MCF 10A (cell line): ENCODE data around the gene ERAS. TPM values are rescaled to one million over a fixed set of nuclear protein-coding genes. Genes with fewer than 3 reads are reported as not detected.

Experiments used
- BruUV-seq: library from RNA; stranded (reverse); fragments of 400-500 nt; replicated peaks from 2 replicates; lab custom pipeline; 2021; lab: Mats Ljungman, UMichigan
- CTCF ChIA-PET: fragments of 300-600 bp; sonication (Branson Sonifier 250); formaldehyde crosslinking; extraction: SDS; loops from one replicate; lab custom pipeline; 2021; ENCODE audit warnings: antibody characterized with exemption, inconsistent platforms; lab: Yijun Ruan, JAX
- POLR2A ChIA-PET: fragments of 300-600, 350-650 bp; sonication (Branson Sonifier 250); formaldehyde crosslinking; extraction: SDS; loops from one replicate; lab custom pipeline; 2020; ENCODE audit warnings: antibody characterized with exemption, inconsistent platforms; lab: Yijun Ruan, JAX
- DNase-seq: peaks from one replicate; pipeline ENCODE4 v3.0.0-alpha.2; 2018; ENCODE audit not compliant: unreplicated experiment
- H3K27ac Mint-ChIP-seq: one replicate; pipeline ENCODE4 v1.8.0; 2022; ENCODE audit warnings: mild to moderate bottlenecking, low read depth, mixed read lengths; ENCODE audit not compliant: unreplicated experiment
- H3K27me3 Mint-ChIP-seq: one replicate; pipeline ENCODE4 v1.8.0; 2022; ENCODE audit warnings: mixed read lengths; ENCODE audit not compliant: insufficient read depth, unreplicated experiment
- H3K36me3 Mint-ChIP-seq: one replicate; pipeline ENCODE4 v1.8.0; 2022; ENCODE audit warnings: mild to moderate bottlenecking, moderate library complexity, mixed read lengths; ENCODE audit not compliant: insufficient read depth, unreplicated experiment
- H3K4me1 Mint-ChIP-seq: one replicate; pipeline ENCODE4 v1.8.0; 2022; ENCODE audit warnings: mixed read lengths; ENCODE audit not compliant: insufficient read depth, unreplicated experiment
- H3K4me3 Mint-ChIP-seq: one replicate; pipeline ENCODE4 v1.8.0; 2022; ENCODE audit warnings: mild to moderate bottlenecking, moderate library complexity, mixed read lengths; ENCODE audit not compliant: unreplicated experiment
- H3K9me3 Mint-ChIP-seq: one replicate; pipeline ENCODE4 v1.8.0; 2022; ENCODE audit warnings: mixed read lengths; ENCODE audit not compliant: unreplicated experiment
- intact Hi-C: fragments of 100-400 bp; cut with micrococcal nuclease; formaldehyde crosslinking; loops from 2 replicates; pipeline ENCODE4 v1.14.1; 2022
- total RNA-seq: library from RNA; stranded (reverse); gene quantifications from 2 replicates; pipeline ENCODE4 v1.2.3, GENCODE V29; 2022
- TF ChIP-seq, protein P1 (sequence below): fragments of 200-600 bp; IDR thresholded peaks from one replicate; pipeline ENCODE4 v1.8.0; 2022; ENCODE audit warnings: antibody characterized with exemption, mild to moderate bottlenecking; ENCODE audit not compliant: unreplicated experiment

Gene ERAS
- total RNA-seq, 1 experiment from 2014 or later = not detected

DNA sequence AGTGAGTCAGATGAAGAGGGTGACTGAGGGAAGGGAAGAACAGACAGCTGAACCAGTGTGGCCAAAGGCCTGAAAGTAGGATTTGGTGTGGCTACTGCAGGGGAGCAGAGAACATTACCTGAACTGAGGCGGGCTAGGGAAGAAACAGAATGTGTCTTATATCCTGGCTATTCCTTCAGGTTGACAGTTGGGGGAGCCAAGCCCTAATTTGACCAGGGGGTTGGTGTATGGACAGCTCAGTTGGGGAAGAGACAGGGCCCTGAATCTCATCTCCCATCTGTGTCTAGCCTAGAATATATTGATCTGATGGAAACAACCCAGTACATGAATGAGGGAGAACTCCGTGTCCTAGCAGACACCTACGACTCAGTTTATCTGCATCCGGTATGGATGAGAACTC is 20.2 kb upstream of the ERAS start:
- H3K27ac Mint-ChIP-seq = no peak overlapping the region
- TF ChIP-seq, protein P1, sequence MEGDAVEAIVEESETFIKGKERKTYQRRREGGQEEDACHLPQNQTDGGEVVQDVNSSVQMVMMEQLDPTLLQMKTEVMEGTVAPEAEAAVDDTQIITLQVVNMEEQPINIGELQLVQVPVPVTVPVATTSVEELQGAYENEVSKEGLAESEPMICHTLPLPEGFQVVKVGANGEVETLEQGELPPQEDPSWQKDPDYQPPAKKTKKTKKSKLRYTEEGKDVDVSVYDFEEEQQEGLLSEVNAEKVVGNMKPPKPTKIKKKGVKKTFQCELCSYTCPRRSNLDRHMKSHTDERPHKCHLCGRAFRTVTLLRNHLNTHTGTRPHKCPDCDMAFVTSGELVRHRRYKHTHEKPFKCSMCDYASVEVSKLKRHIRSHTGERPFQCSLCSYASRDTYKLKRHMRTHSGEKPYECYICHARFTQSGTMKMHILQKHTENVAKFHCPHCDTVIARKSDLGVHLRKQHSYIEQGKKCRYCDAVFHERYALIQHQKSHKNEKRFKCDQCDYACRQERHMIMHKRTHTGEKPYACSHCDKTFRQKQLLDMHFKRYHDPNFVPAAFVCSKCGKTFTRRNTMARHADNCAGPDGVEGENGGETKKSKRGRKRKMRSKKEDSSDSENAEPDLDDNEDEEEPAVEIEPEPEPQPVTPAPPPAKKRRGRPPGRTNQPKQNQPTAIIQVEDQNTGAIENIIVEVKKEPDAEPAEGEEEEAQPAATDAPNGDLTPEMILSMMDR = no peak
- H3K4me3 Mint-ChIP-seq = no peak overlapping the region
- intact Hi-C loops = no loop called here
- peaks cover 13% of the 10 kb centered on the region for H3K36me3 Mint-ChIP-seq
- CTCF ChIA-PET = interaction anchor here (0.6 to 1.2 kb wide), 2 partner anchors 84 to 450 kb away, joined by 3 to 5 read pairs; no protein-coding TSS in a partner anchor
- no peaks in the 10 kb centered on the region for H3K4me1 Mint-ChIP-seq
- H3K27me3 Mint-ChIP-seq = no peaks in the 10 kb centered on the region
- POLR2A ChIA-PET = no interaction called here
- BruUV-seq = no TSS peak
- H3K9me3 Mint-ChIP-seq = no peaks in the 10 kb centered on the region
- peak; percentile 2 for DNase-seq

DNA sequence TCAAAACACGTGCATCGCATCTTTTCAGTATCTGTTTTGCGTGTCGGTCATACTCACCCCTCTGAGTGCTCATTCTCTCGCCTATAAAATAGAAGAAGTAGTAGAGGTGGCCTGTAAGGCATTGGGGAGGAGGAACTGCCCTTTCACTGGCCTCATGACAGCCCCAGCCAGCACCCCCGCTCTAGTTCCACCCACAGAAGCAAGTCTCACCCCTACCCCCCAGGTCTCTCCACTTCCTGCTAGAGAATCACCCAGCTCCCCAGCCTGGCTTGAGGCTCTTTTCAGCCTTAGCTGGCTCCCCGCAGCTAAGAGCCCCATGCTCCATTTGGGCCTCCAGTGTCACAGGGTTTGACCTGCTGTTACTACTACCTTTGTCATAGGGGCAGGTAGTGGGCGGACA is 12.7 kb upstream of the ERAS start:
- H3K27ac Mint-ChIP-seq = no peak overlapping the region

DNA sequence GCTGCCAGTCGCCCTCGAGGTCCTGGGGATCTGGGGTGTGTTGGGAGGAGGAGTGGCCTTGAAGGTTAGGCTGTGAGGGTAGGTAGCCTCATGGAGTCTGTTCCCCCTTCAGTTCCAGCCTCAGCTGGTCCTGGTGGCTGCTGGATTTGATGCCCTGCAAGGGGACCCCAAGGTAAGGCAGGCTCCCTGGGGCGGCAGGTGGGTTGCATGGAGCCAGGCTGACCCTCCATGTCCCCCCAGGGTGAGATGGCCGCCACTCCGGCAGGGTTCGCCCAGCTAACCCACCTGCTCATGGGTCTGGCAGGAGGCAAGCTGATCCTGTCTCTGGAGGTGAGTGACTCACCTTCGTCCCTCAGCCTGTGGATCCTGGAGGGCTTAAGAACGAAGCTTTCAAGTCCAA is 11.6 kb upstream of the ERAS start:
- peaks cover 29% of the 10 kb centered on the region for H3K36me3 Mint-ChIP-seq
- no TSS peak for BruUV-seq
- H3K27ac Mint-ChIP-seq = no peak overlapping the region
- no peak for DNase-seq
- no peak overlapping the region for H3K4me3 Mint-ChIP-seq
- TF ChIP-seq, protein P1 = no peak
- CTCF ChIA-PET = no interaction called here
- no peaks in the 10 kb centered on the region for H3K27me3 Mint-ChIP-seq
- POLR2A ChIA-PET = no interaction called here
- intact Hi-C loops = no loop called here
- H3K9me3 Mint-ChIP-seq = peaks cover 4% of the 10 kb centered on the region
- no peaks in the 10 kb centered on the region for H3K4me1 Mint-ChIP-seq

More for the DNA sequence above, 12.7 kb upstream of the ERAS start:
- DNase-seq = no peak
- Mint-ChIP-seq H3K4me1 (no peaks in the 10 kb centered on the region), H3K27me3 (no peaks in the 10 kb centered on the region), H3K4me3 (no peak overlapping the region), H3K36me3 (peaks cover 27% of the 10 kb centered on the region), H3K9me3 (no peaks in the 10 kb centered on the region)
- ChIA-PET POLR2A (no interaction called here), CTCF (interaction anchor here (0.7 kb wide), 1 partner anchor 160 kb away, joined by 3 read pairs; no protein-coding TSS in a partner anchor)
- TF ChIP-seq, protein P1 = no peak
- no TSS peak for BruUV-seq
- intact Hi-C loops = no loop called here

DNA sequence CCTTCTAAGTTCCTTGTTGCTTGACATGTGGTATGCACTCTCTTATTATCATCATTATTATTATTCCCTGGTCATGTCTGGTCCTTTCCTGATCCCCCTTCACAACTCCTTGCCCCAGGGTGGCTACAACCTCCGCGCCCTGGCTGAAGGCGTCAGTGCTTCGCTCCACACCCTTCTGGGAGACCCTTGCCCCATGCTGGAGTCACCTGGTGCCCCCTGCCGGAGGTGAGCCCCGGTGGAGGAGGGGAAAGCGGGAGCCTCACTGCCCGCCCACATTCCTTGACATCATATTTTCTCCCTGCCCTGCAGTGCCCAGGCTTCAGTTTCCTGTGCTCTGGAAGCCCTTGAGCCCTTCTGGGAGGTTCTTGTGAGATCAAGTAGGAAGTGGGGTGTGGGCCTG is 11.0 kb upstream of the ERAS start:
- H3K36me3 Mint-ChIP-seq = peaks cover 33% of the 10 kb centered on the region
- CTCF ChIA-PET = no interaction called here

More for the DNA sequence above, 11.0 kb upstream of the ERAS start:
- intact Hi-C loops = no loop called here
- TF ChIP-seq, protein P1 = no peak
- Mint-ChIP-seq H3K4me3 (no peak overlapping the region), H3K27me3 (no peaks in the 10 kb centered on the region), H3K9me3 (peaks cover 8% of the 10 kb centered on the region), H3K4me1 (no peaks in the 10 kb centered on the region), H3K27ac (no peak overlapping the region)
- no peak for DNase-seq
- POLR2A ChIA-PET = no interaction called here
- no TSS peak for BruUV-seq
